VCaP (cell line): ENCODE measurements around the gene HOXB8.

Experiments
- H3K27ac ChIP-seq: fragments of 450-650 bp; 2 replicates; pipeline ENCODE4 v1.5.1; 2017
- CTCF ChIP-seq: fragments of 450-650 bp; conservative IDR thresholded peaks from 2 replicates; pipeline ENCODE4 v1.5.1; 2017; ENCODE audit warnings: mild to moderate bottlenecking, moderate library complexity

Gene HOXB8

GRCh38 chr17:48625495-48626244 lies 10.6 kb upstream of the HOXB8 start:
- peak overlapping the region; percentile 49 for H3K27ac ChIP-seq
- no peak for TF ChIP-seq CTCF

GRCh38 chr17:48624544-48625494 lies 9.7 kb upstream of the HOXB8 start:
- no peak for TF ChIP-seq CTCF
- peak overlapping the region; percentile 49 for H3K27ac ChIP-seq

- no peak overlapping the region for H3K27ac ChIP-seq
- no peak for TF ChIP-seq CTCF
These were observed 9.0 kb upstream of the HOXB8 start for GRCh38 chr17:48624118-48624517.

- TF ChIP-seq CTCF = no peak
- H3K27ac ChIP-seq = no peak overlapping the region
These were observed 8.5 kb upstream of the HOXB8 start for GRCh38 chr17:48623583-48623982.

GRCh38 chr17:48622857-48623256 lies 7.8 kb upstream of the HOXB8 start:
- H3K27ac ChIP-seq = no peak overlapping the region

GRCh38 chr17:48621410-48622392 lies 6.6 kb upstream of the HOXB8 start:
- no peak overlapping the region for H3K27ac ChIP-seq
- no peak for TF ChIP-seq CTCF

More at GRCh38 chr17:48622857-48623256, 7.8 kb upstream of the HOXB8 start:
- TF ChIP-seq CTCF = no peak
